HG02852 (cell line): ENCODE data around the gene ZNF888.
"Not testable (repeated sequence)": the region's sequence is repeated elsewhere in the genome, so short reads cannot be mapped to it uniquely, and the experiment has no call there.

Source experiments
- ATAC-seq: cut with Tn5 transposase; IDR thresholded peaks from one replicate; pipeline ENCODE4 v1.9.1; 2021; ENCODE audit warnings: mild to moderate bottlenecking, moderate library complexity; ENCODE audit not compliant: unreplicated experiment

ZNF888 gene

DNA sequence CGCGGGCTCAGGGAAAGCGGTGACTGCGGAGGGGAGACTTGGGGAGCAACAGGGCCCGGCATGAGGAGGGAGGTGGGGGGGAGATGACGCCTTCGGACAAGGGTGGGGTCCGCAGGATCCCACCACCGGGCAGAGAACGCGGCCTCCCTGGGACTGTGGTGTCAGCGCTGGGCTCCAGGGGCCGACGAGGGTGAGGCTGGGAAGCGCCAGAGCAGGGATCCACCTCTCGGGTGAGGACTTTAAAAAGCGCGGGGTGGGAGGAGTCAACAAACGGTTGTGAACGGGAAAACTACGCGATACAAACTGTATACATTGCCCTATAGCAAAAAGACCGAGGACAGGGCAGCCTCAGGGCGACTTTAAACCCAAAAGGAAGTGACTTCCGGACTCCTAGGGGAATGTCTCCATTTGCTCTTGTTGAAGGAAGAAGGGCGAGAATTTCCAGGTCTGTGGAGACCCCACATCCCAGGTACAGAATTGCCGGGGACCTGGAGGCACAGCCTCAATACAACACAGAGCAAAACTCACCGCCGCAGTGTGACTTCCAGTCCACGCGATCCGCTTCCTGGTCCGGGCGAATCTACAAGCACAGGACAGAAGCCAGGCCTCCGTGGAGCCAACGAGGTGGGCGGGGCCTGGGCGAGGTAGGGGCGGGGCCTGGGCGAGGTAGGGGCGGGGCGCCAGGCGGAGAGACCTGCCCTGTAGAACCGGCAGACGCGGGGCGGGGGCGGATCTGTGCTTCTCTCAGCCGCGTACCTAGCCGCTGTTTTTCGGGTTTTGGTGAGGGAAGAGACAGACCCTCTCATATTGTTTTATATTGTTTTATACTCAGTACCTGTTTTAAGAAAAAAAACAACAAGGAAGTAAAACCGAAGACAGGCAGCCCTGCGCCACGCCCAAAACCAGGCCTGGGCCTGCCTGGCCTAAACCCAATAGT is at the start of gene ZNF888:
Gene ZNF888, minus strand, starts transcription at position 588 of the 937 bp plus-strand sequence. CDS start 5,555 bp downstream, outside the sequence.
- peak; percentile 90 for ATAC-seq

GRCh38 chr19:52967772-52968171 is 44.5 kb upstream of the ZNF888 start:
- no peak for ATAC-seq

DNA sequence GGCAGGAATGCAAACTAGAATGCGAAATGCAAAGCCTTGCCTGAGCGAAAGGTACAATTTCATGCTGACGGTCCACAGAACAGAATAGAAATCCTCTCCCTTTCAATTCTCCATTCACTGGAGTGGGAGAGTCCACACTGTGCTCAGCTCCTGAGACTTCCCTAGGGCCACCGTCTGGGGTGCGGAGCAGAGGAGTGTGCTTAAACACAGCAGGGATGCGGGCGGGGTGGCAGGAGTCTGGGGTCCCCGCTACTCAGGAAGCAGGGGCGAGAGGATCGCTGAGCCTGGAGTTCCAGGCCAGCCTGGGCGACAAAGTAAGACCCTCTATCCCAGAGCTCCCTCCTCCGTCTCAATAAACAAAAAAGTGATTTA is 40.0 kb upstream of the ZNF888 start:
- ATAC-seq = no peak

DNA sequence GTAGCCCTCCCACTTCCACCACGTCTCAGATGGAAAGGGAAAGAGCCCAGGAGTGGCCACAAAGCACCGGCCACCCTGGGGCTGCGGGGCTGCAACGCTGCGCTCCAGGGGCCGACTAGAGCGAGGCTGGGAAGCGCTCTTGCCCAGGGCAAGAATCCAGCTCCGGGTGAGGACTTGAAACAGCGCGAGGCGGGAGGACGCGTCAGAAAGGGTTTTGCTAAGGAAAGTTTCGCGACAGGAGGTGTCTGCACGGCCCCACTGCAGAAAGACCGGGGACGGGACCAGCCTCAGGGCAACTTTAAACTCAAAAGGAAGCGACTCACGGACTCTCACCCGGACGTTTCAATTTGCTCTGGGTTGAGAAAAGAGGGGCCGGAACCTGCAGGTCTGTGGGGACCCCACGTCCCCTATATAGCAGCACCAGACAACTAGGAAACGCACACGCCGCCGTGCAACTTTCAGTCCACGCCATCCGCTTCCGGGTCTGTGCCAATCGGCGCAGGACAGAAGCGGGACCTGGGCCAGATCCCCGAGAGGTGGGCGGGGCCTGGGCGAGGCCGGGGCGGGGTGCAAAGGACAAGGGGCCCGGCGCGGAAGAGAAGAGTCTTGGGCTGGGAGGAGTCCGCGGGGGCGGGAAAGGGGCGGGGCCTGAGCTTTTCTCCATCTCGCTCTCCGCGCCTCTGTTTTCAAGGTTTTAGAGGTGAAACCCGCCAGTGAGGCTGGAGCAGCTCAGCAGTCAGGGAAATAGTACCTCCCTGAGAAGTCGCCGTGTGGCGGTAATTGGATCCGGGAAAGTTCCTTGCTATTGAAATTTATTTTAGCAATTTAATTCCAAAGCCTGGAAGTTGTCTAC is 39.4 kb upstream of the ZNF888 start, which contains the start of gene ZNF816:
Gene ZNF816, minus strand, starts transcription at position 488 of the 853 bp plus-strand sequence. CDS start 6,792 bp downstream, outside the sequence.
- ATAC-seq = peak; percentile 96

GRCh38 chr19:52961981-52962380 is 38.8 kb upstream of the ZNF888 start:
- ATAC-seq = no peak

DNA sequence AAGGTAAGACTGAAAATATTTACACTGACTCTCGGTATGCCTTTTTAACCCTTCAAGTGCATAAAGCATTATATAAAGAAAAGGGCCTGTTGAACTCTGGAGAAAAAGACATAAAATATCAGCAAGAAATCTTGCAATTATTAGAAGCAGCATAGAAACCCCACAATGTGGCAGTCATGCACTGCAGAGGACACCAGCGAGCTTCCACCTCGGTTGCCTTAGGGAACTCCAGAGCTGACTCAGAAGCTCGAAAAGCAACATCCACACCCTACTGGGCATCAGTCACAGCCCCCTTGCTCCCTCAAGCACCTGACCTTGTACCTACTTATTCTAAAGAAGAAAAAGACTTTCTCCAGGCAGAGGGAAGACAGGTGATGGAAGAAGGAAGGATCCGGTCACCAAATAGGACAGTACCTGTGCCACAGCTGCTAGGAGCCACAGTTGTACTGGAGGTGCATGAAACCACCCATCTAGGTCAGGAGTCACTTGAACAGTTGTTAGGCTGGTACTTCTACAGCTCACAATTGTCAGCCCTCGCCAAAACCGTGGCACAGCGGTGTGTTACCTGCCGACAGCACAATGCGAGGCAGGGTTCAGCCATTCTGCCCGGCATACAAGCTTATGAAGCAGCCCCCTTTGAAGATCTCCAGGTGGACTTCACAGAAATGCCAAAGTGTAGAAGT is 36.5 kb upstream of the ZNF888 start:
- no peak for ATAC-seq

GRCh38 chr19:52957591-52957990 is 34.4 kb upstream of the ZNF888 start:
- ATAC-seq = no peak

GRCh38 chr19:52956917-52957316 is 33.7 kb upstream of the ZNF888 start:
- no peak for ATAC-seq

- no peak for ATAC-seq
Observed at GRCh38 chr19:52949422-52949821, 26.2 kb upstream of the ZNF888 start.

DNA sequence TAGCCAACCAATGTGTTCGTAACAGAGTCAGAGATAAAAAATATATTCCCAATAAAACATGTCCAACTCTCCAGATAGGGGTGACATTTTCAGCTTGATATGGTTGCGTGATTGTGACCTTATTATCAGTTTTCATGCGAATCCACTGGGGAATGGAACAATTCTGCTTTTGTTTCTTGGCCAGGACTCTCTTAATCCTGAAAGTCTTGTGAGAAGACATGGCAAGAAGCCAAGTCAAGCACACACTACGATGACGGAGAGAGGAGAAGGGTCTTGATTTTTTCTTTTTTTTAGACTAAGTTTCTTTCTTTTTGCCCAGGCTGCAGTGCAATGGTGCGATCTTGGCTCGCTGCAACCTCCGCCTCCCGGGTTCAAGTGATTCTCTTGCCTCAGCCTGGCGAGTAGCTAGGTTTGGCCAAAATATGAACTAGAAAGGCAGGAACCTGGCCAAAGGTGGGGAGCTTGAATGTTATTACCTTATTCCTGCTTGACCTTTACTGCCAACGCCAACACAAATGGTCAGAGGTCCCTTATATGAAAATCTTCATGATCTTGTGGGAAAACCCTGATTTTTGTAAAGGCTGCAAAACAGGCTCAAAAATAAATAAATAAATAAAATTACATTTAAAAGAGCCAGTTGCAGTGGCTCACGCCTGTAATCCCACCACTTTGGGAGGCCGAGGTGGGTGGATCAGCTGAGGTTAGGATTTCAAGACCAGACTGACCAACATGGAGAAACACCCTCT is 25.0 kb upstream of the ZNF888 start:
- ATAC-seq = no peak

DNA sequence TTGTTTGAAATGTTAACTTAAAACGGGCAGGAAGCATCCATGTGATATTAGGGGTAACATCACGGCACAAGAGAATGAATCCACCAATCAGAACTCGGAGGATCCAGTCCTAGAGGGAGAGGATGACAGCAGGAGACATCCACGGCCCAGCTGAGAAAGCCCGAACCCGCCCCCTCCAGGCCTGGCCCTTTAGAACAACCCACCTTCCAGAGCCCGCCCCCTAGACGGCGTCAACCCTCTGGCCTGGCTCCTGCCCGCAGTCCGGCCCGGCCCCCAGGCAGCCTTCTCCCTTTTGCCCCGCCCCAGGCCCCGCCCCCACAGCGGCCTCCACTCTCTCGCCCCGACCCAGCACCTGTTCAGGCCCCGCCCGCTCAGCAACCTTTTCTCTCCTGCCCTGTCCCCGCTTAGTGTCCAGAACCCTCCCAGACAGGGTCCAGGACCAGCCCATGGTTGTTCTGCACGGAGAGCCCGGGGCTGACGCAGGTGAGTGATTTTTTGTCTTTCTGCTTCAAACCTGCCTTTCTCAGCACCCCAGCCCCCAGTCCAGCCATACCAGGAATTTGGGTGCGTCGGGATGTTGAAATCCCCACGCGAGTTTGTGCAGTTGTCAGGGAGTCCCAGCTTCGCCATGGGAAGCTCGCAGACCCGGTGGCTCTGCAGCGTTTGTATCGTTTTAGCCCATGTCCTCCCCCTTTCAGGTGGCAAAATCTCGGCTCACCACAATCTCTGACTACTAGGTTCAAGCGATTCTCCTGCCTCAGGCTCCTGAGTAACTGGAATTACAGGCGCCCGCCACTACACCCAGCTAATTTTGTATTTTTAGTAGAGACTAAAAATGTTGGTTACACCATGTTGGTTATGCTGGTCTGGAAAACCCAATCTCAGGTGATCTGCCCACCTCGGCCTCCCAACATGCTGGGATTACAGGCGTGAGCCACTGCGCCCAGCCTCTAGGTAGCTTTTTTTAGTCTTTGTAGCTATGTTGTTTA is 23.4 kb upstream of the ZNF888 start:
- no peak for ATAC-seq

DNA sequence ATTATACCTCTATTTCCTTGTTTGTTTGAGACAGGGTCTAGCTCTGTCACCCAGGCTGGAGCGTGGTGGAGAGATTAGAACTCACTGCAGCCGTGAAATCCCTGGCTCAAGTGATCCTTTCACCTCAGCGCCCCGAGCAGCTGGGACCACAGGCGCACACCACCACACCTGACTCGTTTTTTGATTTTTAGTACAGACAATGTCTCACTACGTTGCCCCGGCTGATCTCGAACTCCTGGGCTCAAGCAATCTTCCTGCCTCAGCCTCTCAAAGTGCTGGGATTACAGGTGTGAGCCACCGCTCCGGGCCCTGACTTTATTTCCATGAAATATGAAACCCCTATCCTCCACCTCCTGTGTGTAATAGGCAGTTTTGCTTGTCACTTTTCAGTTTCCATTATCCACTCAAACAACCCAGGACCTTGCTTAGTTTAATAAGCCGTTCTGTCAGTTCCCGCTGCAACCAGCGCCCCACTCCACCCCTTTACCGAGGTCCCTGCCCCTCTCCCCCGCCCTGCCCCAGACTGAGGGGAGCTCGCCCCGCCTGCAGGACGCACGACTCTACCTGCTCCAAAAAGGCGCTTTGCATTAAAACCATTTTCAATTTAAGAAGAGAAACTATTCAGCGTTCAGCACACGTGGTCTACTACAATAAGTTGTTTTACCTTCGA is 22.6 kb upstream of the ZNF888 start:
- no peak for ATAC-seq

- not testable (repeated sequence) for ATAC-seq
Observed at GRCh38 chr19:52944703-52945493, 21.7 kb upstream of the ZNF888 start.

GRCh38 chr19:52943884-52944643 is 20.8 kb upstream of the ZNF888 start:
- no peak for ATAC-seq

- ATAC-seq = no peak
Observed at GRCh38 chr19:52943134-52943883, 20.1 kb upstream of the ZNF888 start.

GRCh38 chr19:52942386-52943133 is 19.3 kb upstream of the ZNF888 start:
- peak; percentile 92 for ATAC-seq
